Activated T-cell treated with anti-CD3 and anti-CD28 coated beads, Interleukin-2, amount 50 U/mL, for 24 hours (primary cell): ENCODE data around the gene FBLN5.

ENCODE experiments used
- DNase-seq: peaks from one replicate; pipeline ENCODE4 v3.0.0-alpha.2; 2020
- H3K27ac Mint-ChIP-seq: 2 replicates; pipeline ENCODE4 v1.8.0; 2020; ENCODE audit warnings: mild to moderate bottlenecking, mixed read lengths
- H3K27me3 Mint-ChIP-seq: 2 replicates; pipeline ENCODE4 v1.8.0; 2020; ENCODE audit warnings: mixed read lengths
- H3K36me3 Mint-ChIP-seq: 2 replicates; pipeline ENCODE4 v1.8.0; 2020; ENCODE audit warnings: low read depth, mixed read lengths
- H3K4me1 Mint-ChIP-seq: 2 replicates; pipeline ENCODE4 v1.8.0; 2020; ENCODE audit warnings: low read depth, mixed read lengths
- H3K4me3 Mint-ChIP-seq: 2 replicates; pipeline ENCODE4 v1.8.0; 2020; ENCODE audit warnings: mild to moderate bottlenecking, moderate library complexity, mixed read lengths
- H3K9me3 Mint-ChIP-seq: 2 replicates; pipeline ENCODE4 v1.8.0; 2020; ENCODE audit warnings: mixed read lengths

FBLN5 gene

DNA sequence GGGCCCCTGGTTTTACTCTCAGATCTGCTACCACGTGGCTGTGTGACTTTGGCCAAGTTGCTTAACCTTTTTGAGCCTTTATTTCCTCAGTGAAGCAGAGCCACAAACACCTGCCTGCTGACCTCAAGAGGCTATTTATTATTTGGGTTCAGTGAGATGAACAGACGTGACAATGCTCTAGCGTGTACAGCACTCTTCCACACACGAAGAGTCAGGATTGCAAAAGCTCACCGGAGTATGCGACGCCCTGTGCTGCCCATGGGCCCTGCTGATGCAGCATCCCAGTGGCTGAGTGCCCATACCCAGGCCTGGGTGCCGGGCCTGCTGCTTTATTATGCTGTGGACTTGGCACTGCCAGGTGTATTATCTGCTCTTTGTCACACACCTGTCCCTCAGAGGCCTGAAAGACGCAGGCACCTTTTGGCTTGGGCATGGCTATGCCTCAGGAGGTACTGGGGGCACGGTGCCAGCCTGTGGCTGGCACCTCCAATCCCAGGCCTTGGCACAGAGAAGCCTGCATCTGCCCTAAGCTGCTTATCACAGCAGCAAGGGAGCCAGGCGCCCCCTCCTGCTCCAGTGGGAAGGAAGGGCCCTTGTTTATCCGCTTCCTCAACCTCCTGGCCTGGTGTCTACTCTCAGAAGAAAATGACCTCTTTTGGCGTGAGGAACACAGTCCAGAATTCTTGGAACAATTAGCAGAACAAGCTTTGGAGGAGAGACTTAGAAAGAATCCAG, 57.9 kb downstream of the FBLN5 start:
- Mint-ChIP-seq H3K27ac (peak overlapping the region; percentile 44), H3K36me3 (no peaks in the 10 kb centered on the region), H3K9me3 (no peaks in the 10 kb centered on the region), H3K4me3 (no peak overlapping the region), H3K27me3 (no peaks in the 10 kb centered on the region), H3K4me1 (peaks cover 53% of the 10 kb centered on the region)
- DNase-seq = no peak

DNA sequence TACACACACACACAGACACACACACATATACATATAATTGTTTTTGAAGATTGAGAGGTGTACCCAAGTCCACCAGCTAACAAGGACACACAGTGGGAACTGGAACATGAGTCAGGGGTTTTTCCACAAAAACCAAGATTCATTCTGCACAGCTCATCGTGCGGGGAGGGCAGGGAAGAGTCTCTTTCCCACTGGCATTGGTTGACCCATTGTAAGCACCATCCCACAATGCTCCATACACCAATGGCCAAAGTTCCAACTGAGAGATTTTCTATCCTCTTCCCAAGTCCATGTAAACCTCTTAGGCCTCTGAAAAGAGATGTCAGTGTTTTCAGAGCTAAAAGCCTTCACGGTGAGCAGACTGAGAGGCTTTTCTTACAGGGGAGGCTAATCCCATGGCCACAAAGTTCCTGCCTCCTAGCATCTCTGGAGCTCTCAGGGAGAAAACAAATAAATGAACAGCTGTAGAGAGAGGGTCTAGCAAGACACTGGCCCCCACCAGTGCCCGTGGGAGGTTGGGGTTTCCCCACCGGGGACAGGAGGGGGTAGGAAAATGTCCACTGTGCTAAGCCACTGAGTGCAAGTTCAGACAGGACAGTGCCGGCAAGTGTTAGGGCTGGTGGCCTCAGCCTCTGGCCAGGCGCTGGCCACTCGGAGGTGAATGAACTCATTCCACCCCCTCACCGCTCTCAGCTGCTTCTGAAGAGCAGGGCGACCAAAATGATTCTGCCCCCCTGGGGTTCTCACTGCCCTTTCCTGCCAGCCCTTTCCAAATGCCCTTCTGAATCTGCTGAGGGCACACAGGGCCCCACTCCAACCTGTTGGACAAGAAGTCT, 58.6 kb downstream of the FBLN5 start:
- Mint-ChIP-seq H3K27me3 (no peaks in the 10 kb centered on the region), H3K4me3 (no peak overlapping the region), H3K27ac (no peak overlapping the region), H3K9me3 (no peaks in the 10 kb centered on the region), H3K36me3 (no peaks in the 10 kb centered on the region), H3K4me1 (peaks cover 50% of the 10 kb centered on the region)
- DNase-seq = no peak

DNA sequence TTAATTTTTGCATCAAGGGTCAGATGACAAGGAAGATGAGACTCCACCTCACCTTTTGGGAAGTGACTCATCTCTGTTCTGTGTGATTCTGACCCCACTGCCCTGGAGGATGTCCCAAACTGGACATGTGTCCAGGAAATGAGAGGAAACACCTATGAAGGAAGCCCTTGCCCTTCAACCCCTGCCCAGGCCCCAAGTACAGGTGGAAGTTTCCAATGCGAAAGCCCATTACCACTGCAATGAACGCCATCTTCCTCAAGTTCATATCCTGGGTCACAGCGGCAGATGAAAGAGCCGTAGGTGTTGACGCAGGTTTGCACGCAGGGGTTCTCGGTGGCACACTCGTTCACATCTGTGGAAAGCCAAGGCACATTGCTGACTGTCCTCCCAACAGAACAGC, 60.5 kb downstream of the FBLN5 start:
- H3K4me3 Mint-ChIP-seq = no peak overlapping the region
- H3K27me3 Mint-ChIP-seq = no peaks in the 10 kb centered on the region
- H3K9me3 Mint-ChIP-seq = no peaks in the 10 kb centered on the region
- DNase-seq = no peak
- H3K36me3 Mint-ChIP-seq = no peaks in the 10 kb centered on the region
- peaks cover 33% of the 10 kb centered on the region for H3K4me1 Mint-ChIP-seq
- no peak overlapping the region for H3K27ac Mint-ChIP-seq

DNA sequence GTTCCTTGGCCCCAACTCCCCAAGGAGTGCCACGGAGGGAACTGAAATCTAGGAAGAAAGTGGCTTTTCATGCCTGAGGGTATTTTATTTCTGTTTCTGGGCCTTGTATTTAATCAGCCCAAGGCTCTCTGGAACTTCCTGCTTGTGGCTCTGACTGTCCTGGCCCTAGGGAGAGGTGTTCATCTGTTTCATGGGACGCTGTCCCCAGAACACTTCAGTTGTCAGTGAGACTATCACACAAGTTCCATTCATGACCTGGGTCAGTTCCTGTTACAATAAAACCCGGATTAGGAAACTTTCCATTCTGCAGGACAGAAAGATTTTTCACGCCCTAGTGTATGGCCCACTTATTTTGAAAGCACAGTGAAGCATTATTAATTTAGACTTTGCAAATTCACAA, 61.7 kb downstream of the FBLN5 start:
- no peaks in the 10 kb centered on the region for H3K9me3 Mint-ChIP-seq
- no peak overlapping the region for H3K27ac Mint-ChIP-seq
- no peaks in the 10 kb centered on the region for H3K27me3 Mint-ChIP-seq
- no peak overlapping the region for H3K4me3 Mint-ChIP-seq
- peaks cover 30% of the 10 kb centered on the region for H3K4me1 Mint-ChIP-seq
- DNase-seq = no peak
- H3K36me3 Mint-ChIP-seq = no peaks in the 10 kb centered on the region

DNA sequence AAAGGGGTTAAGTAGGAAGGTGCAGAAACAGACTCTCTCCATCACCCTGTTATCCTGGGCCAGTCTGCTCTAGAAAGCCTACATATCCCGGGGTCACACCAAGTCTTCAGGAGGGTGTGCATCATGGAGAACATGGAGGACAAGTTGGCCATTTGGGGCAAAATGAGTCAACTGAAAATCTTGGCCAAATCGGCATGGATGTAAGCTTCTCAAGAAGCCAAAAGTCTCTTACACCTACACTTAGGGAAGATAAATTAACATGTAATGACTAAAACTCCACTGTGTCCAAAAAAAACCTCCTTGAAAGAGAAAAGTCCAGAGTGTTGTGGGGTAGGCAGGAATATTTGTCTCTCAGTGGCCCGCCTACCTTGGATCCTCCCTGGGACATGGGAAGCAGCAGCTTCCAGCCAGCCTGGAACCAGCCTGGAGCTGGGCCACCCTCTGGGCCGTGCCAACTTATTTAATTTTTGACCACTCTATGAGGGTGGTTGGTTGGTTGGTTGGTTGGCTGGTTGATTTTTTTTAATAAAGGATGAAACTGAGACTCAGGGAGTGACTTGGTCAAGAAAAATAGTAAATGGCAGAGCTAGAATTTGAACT, 62.3 kb downstream of the FBLN5 start:
- Mint-ChIP-seq H3K4me3 (no peak overlapping the region), H3K9me3 (no peaks in the 10 kb centered on the region), H3K36me3 (no peaks in the 10 kb centered on the region), H3K4me1 (peaks cover 30% of the 10 kb centered on the region), H3K27ac (no peak overlapping the region), H3K27me3 (no peaks in the 10 kb centered on the region)
- no peak for DNase-seq

DNA sequence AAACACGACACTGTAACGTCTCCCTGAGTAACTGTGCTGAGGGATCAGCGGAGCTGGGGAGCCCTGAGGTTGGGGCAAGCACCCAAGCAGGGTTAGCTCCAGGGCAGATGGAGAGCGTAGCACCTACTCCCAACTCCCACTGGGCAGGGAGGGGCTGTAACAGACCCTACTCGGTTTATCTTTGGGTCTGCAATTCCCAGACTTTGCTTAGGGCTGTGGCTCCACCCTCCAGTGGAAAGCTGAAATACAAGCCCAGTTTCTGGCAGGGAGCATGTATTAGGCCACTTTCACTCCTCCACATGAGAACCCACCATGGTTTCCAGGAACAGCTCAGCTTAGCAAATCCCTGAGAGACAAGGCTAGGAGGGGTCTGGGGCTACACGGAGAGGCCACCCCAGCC, 62.8 kb downstream of the FBLN5 start:
- peaks cover 30% of the 10 kb centered on the region for H3K4me1 Mint-ChIP-seq
- H3K27me3 Mint-ChIP-seq = no peaks in the 10 kb centered on the region
- no peaks in the 10 kb centered on the region for H3K36me3 Mint-ChIP-seq
- no peak overlapping the region for H3K4me3 Mint-ChIP-seq
- H3K9me3 Mint-ChIP-seq = no peaks in the 10 kb centered on the region
- no peak overlapping the region for H3K27ac Mint-ChIP-seq
- no peak for DNase-seq

DNA sequence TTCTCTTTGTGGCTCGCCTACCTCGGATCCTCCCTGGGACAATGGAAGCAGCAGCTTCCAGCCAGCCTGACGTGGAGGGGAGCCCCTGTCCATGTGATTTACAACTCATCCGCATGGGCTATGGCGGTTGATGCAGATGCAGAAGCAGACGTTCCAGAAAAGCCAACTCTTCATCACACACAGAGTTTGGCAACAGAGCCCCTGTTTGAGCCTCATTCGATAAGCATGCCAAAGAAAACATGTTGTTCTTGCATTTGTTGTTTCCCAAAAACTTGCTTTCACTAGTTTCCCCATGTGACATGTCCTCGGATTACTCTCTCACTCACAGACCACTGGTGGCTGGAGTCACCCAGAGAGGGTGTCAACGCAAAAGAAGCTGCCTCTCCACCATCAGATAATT, 63.7 kb downstream of the FBLN5 start:
- H3K27ac Mint-ChIP-seq = no peak overlapping the region
- no peak for DNase-seq
- H3K27me3 Mint-ChIP-seq = no peaks in the 10 kb centered on the region
- H3K36me3 Mint-ChIP-seq = no peaks in the 10 kb centered on the region
- H3K4me1 Mint-ChIP-seq = peaks cover 25% of the 10 kb centered on the region
- H3K9me3 Mint-ChIP-seq = no peaks in the 10 kb centered on the region
- H3K4me3 Mint-ChIP-seq = no peak overlapping the region

DNA sequence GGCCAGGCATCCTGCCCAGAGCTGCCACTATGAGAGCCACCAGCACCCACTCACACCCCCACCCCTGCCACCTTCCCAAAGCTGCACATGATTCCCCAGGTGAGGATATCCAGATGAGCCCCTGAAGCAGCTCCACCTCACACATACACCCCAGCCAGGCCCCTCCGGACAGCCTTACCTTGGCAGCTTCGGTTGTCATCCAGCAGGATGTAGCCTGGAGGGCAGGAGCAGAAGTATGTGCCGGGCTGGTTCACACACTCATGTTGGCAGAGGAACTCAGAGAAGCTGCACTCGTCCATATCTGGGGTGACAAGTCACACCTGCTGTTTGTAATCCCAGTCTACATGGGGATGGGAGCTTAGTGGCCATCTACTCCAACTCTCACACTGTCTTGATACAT, 64.7 kb downstream of the FBLN5 start:
- peaks cover 23% of the 10 kb centered on the region for H3K4me1 Mint-ChIP-seq
- DNase-seq = no peak
- no peaks in the 10 kb centered on the region for H3K27me3 Mint-ChIP-seq
- H3K9me3 Mint-ChIP-seq = no peaks in the 10 kb centered on the region
- no peaks in the 10 kb centered on the region for H3K36me3 Mint-ChIP-seq
- H3K27ac Mint-ChIP-seq = no peak overlapping the region
- no peak overlapping the region for H3K4me3 Mint-ChIP-seq

DNA sequence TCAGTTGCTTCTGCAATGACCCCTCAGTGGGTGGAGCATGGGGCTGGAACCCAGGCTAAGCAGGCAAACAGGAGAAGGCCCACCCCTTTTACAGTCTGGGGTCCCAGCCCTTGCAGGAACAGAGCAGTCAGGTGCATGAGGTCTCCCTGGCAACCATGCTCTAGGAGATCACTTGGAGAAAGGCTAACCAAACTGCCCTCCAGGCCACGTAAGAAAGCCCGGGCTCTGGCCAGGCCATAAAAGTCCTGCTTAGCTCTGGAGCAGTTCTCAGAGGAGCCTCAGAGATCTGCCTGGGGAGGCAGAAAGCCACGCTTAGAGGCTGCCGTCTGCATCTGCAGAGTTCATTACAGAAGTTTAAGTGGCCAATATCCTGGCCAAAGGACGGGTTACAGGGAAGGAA, 65.1 kb downstream of the FBLN5 start:
- Mint-ChIP-seq H3K27me3 (no peaks in the 10 kb centered on the region), H3K36me3 (no peaks in the 10 kb centered on the region), H3K9me3 (no peaks in the 10 kb centered on the region), H3K27ac (no peak overlapping the region), H3K4me3 (no peak overlapping the region), H3K4me1 (peaks cover 27% of the 10 kb centered on the region)
- DNase-seq = no peak

DNA sequence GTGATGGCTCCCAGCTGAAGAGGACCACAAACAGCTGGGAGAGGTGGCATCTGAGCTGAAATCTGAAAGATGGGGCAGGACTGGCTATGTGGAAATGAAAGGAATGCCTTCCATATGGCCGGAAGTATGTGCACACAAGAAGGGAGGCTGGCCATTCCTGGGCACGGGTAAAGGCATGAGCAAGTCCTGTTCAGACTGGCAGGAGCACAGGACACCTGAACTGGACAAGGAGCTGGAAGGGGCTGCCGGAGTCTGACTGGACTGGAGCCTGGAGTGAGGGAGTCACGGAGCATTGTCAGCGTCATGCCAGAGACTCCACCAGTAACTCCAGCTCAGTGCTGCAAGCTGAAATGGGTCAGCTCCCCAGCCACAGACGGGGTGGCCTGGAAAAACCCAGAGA, 68.3 kb downstream of the FBLN5 start:
- no peak overlapping the region for H3K4me3 Mint-ChIP-seq
- H3K27me3 Mint-ChIP-seq = no peaks in the 10 kb centered on the region
- DNase-seq = no peak
- H3K9me3 Mint-ChIP-seq = no peaks in the 10 kb centered on the region
- H3K36me3 Mint-ChIP-seq = no peaks in the 10 kb centered on the region
- peaks cover 57% of the 10 kb centered on the region for H3K4me1 Mint-ChIP-seq
- no peak overlapping the region for H3K27ac Mint-ChIP-seq

DNA sequence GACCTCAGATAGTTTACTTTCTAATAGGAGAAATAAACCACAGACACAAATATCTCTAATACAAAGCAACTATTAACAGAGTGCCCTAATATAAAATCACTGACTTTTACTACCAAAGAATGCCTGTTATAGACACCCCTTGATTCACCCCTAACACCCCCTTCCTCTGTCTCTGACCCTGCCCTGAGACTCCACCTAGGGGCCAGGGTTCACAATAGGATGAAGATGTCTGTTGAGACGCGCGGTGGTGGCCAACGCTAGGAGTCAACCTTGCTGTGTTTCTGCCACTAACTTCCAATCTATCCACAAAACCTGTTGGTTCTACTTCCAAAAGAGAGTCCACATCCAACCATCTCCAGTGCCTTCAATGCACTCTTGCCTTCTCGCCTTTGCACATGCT, 69.2 kb downstream of the FBLN5 start:
- no peaks in the 10 kb centered on the region for H3K9me3 Mint-ChIP-seq
- no peaks in the 10 kb centered on the region for H3K36me3 Mint-ChIP-seq
- peaks cover 67% of the 10 kb centered on the region for H3K4me1 Mint-ChIP-seq
- no peak overlapping the region for H3K4me3 Mint-ChIP-seq
- DNase-seq = no peak
- no peaks in the 10 kb centered on the region for H3K27me3 Mint-ChIP-seq
- H3K27ac Mint-ChIP-seq = no peak overlapping the region

DNA sequence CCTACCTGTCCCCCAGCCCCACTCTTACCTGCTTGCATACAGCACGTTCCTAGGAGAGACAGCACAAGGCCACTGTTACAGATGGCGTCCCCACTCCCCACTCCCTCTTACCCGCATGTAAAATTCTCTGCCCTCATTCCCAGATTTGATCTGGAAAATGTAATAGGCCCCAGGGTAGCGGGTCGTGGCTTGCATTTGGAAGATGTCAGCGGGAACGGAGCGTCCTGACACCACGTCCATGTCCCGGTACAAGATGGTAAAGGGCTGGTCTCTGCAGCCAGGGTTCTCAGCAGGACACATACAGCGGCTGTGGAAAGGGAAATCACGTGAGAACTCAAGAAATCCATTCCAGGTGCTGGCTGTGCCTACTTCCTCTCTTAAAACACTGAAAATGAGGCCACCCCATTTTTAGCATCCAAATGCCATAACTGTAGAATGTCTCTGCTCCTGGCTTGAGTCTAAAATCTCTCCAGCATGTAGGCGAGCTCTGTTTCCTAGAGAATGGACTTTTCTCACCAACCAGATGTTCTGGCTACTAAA, 70.0 kb downstream of the FBLN5 start:
- Mint-ChIP-seq H3K4me1 (peaks cover 75% of the 10 kb centered on the region), H3K4me3 (no peak overlapping the region), H3K36me3 (no peaks in the 10 kb centered on the region), H3K9me3 (no peaks in the 10 kb centered on the region), H3K27ac (no peak overlapping the region), H3K27me3 (no peaks in the 10 kb centered on the region)
- no peak for DNase-seq

DNA sequence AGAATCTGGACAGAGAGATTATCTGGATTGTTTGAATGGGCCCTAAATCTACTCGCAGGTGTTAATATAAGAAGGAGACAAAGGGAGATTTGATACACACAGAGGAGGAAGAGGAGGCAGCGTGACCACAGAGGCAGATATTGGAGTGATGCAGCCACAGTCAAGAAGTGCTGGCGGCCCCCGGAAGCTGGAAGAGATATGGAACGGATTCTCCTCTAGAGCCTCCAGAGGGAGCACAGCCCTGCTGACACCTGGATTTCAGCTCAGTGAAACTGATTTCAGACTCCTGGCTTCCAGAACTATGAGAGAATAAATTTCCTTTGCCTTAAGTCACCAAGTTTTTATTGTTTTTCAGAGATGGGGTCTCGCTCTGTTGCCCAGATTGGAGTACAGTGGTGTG, 71.0 kb downstream of the FBLN5 start:
- H3K9me3 Mint-ChIP-seq = no peaks in the 10 kb centered on the region
- H3K4me1 Mint-ChIP-seq = peaks cover 84% of the 10 kb centered on the region
- no peaks in the 10 kb centered on the region for H3K27me3 Mint-ChIP-seq
- no peak for DNase-seq
- H3K4me3 Mint-ChIP-seq = no peak overlapping the region
- H3K36me3 Mint-ChIP-seq = no peaks in the 10 kb centered on the region
- H3K27ac Mint-ChIP-seq = no peak overlapping the region

DNA sequence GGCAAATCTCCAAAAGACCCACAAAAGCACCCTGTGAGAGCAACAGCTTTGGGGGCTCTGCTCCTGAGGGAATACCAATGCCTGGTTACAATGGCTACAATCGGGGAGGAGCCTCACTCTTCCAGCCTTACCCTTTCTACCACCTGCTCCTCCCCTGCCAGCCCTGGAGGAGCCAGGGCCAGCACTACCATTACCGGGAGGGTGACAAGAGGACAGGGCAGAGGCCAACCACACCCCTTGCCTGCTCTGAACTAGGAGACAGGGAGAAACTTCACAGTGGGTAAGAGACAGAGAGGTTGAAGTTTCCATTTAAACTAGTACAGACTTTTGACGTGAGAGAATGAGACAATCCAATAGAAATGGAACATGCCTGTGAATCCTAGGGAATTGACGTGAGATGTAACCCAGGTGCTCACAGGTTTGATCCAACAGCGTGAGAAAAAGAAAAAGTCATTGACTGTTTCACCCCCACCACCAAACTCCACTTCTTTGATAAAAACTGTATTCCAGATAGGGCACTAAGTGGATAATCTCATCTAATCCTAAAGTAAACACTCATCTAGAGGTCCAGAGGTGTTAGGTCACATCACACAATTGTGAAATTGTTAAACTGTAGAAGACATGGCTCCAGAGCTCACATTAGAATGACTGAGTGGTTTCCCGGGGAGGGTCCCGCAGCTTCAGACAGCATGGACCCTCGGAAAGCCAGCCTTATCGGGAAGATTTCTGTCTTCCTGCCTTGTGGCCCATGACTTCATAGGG, 71.8 kb downstream of the FBLN5 start:
- Mint-ChIP-seq H3K27me3 (no peaks in the 10 kb centered on the region), H3K4me1 (peaks cover 84% of the 10 kb centered on the region), H3K4me3 (no peak overlapping the region), H3K36me3 (no peaks in the 10 kb centered on the region), H3K27ac (peak overlapping the region; percentile 45), H3K9me3 (no peaks in the 10 kb centered on the region)
- no peak for DNase-seq
